Activated naive CD4-positive, alpha-beta T cell treated with anti-CD3 and anti-CD28 coated beads, Interleukin-2, amount 50 U/mL, for 24 hours (primary cell): ENCODE data around the gene DTNBP1.

ENCODE experiments used
- H3K27ac Mint-ChIP-seq: one replicate; pipeline ENCODE4 v1.8.0; 2021; ENCODE audit warnings: mild to moderate bottlenecking, mixed read lengths
- H3K27me3 Mint-ChIP-seq: one replicate; pipeline ENCODE4 v1.8.0; 2021; ENCODE audit warnings: mixed read lengths
- H3K36me3 Mint-ChIP-seq: one replicate; pipeline ENCODE4 v1.8.0; 2021; ENCODE audit warnings: mixed read lengths
- H3K4me1 Mint-ChIP-seq: one replicate; pipeline ENCODE4 v1.8.0; 2021; ENCODE audit warnings: mixed read lengths
- H3K4me3 Mint-ChIP-seq: one replicate; pipeline ENCODE4 v1.8.0; 2021; ENCODE audit warnings: mild to moderate bottlenecking, mixed read lengths
- H3K9me3 Mint-ChIP-seq: one replicate; pipeline ENCODE4 v1.8.0; 2021; ENCODE audit warnings: mixed read lengths

Gene DTNBP1

DNA sequence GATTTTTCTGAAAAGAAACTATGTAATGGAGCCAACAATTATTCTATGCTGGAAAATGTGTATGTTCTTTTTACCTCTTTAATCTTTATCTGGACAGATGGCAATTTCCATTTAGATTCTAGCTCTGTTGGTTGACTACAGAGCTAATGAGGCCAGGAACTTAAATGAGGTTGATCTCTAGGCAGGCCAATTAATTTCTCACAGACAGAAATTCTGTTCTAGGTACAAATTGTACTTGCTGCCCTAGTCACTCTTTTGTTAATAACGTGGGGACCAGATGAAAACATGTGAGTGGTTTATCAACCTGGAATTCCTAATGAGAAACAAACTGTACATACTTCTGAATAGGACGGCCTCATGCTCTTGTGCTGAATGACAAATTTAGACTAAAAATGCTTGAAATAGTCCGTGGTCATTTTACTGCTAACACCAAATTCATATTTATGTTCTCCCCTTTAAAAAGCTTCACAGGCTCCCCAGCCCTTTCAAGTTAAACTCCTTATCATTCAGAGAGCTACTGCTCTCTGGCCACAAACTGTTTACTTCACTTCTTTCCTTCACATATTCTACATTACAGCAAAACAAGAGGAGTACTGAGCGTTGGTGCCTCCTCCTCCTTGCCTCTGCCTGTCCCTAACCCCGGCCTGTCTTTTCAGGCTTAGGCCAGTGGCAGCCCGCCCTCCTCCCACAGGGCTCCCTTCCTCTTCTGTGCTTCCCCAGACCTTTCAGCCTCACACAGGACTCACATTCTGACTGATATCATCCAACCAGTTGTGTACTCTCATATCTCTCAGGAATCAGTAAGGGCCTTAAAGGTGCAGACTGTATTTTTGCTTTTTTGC lies 41.4 kb downstream of the DTNBP1 start:
- Mint-ChIP-seq H3K4me3 (no peak overlapping the region), H3K36me3 (peaks cover 4% of the 10 kb centered on the region), H3K9me3 (no peaks in the 10 kb centered on the region), H3K4me1 (peaks cover 50% of the 10 kb centered on the region), H3K27ac (peak overlapping the region; percentile 17), H3K27me3 (no peaks in the 10 kb centered on the region)

DNA sequence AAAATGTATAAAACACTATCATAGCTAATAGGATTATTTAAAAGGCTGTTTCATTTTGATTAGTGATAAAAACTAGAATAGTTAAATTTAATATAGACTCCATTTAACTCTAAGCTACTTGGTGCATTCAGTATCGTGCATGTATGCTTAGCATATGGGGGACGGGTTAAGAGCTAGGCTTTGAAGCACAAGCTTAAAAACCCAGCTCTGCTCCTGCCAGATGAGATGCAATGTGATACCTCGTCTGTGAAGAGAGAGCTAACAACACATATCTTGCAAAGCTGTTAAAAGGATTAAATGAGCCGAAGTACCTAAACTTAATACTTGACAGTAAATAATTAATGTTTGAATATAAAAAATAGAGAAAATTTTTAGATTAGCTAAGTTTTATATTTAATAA lies 42.2 kb downstream of the DTNBP1 start:
- Mint-ChIP-seq H3K4me3 (no peak overlapping the region), H3K36me3 (peaks cover 4% of the 10 kb centered on the region), H3K27ac (no peak overlapping the region), H3K27me3 (no peaks in the 10 kb centered on the region), H3K9me3 (no peaks in the 10 kb centered on the region), H3K4me1 (peaks cover 50% of the 10 kb centered on the region)

DNA sequence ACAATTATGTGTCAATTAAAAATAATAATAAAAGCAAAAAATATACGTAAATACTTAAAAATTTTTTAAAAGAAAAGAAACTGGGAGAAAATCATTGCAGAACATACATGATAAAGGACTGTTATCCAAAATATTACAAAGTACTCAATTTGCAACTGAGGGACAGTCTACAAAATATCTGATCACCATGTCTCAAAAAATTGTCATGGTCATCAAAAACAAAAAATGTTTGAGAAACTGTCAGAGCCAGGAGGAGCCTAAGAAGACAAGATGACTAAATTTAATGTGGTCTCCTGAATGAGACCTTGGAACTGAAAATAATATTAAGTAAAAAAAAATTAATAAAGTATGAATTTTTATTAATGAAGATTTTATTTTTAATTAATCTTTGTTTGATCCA lies 43.5 kb downstream of the DTNBP1 start:
- H3K9me3 Mint-ChIP-seq, result no peaks in the 10 kb centered on the region
- no peak overlapping the region for H3K27ac Mint-ChIP-seq
- H3K27me3 Mint-ChIP-seq, result no peaks in the 10 kb centered on the region
- no peak overlapping the region for H3K4me3 Mint-ChIP-seq
- H3K4me1 Mint-ChIP-seq, result peaks cover 48% of the 10 kb centered on the region
- peaks cover 11% of the 10 kb centered on the region for H3K36me3 Mint-ChIP-seq

DNA sequence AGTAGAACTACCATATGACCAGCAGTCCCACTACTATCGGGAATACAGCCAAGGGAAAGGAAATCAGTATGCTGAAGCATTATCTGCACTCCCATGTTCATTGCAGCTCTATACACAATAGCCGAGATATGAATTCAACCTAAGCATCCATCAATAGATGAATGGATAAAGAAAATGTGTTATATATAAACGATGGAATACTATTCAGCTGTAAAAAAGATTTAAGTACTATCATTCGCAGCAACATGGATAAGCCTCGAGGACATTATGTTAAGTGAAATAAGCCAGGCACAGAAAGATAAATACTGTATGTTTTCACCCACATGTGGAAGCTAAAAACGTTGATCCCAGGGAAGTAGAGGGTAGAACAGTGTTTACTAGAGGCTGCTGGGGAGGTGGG lies 44.1 kb downstream of the DTNBP1 start:
- Mint-ChIP-seq H3K27me3 (no peaks in the 10 kb centered on the region), H3K36me3 (peaks cover 17% of the 10 kb centered on the region), H3K27ac (no peak overlapping the region), H3K4me3 (no peak overlapping the region), H3K9me3 (no peaks in the 10 kb centered on the region), H3K4me1 (peaks cover 55% of the 10 kb centered on the region)

DNA sequence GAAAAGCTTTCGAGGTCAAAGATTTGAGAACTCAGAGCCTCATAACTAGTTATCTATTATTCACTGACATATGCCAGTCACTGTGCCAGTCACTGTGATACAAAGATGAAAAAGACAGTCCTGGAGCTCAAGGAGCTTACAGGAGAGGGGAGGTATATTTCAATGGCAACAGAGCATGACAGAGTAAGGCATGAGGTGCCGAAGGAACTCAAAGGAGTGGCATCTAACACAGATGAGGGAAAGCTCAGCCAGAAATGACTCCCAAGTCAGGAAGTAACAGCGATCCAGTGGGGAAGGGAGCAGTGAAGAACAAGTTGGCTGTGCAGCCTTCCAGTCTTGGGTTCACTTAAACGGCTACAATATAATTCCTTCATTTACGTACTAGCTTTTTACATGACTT lies 46.6 kb downstream of the DTNBP1 start:
- H3K36me3 Mint-ChIP-seq, result peaks cover 26% of the 10 kb centered on the region
- H3K4me3 Mint-ChIP-seq, result no peak overlapping the region
- no peaks in the 10 kb centered on the region for H3K9me3 Mint-ChIP-seq
- no peak overlapping the region for H3K27ac Mint-ChIP-seq
- peaks cover 57% of the 10 kb centered on the region for H3K4me1 Mint-ChIP-seq
- no peaks in the 10 kb centered on the region for H3K27me3 Mint-ChIP-seq

DNA sequence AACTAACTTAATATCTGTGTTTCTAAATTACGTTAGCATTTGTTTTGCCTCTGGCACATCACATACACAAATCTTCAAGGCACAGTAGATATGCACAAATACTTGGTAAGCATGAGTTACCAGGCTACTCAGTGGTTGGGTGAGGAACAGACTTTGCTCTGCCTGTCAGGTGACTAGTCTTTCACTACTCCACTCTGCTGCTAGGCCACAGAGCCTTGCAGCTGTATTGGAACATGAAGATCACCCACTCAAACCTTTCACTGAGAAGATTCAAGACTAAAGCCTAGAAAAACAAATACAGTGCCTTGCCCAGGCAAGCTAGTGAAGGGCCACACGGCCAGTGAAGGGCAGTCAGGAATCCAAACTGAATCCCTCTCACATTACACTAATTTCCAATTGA lies 47.0 kb downstream of the DTNBP1 start:
- no peak overlapping the region for H3K4me3 Mint-ChIP-seq
- H3K27me3 Mint-ChIP-seq, result no peaks in the 10 kb centered on the region
- peaks cover 54% of the 10 kb centered on the region for H3K4me1 Mint-ChIP-seq
- H3K36me3 Mint-ChIP-seq, result peaks cover 26% of the 10 kb centered on the region
- no peaks in the 10 kb centered on the region for H3K9me3 Mint-ChIP-seq
- no peak overlapping the region for H3K27ac Mint-ChIP-seq

DNA sequence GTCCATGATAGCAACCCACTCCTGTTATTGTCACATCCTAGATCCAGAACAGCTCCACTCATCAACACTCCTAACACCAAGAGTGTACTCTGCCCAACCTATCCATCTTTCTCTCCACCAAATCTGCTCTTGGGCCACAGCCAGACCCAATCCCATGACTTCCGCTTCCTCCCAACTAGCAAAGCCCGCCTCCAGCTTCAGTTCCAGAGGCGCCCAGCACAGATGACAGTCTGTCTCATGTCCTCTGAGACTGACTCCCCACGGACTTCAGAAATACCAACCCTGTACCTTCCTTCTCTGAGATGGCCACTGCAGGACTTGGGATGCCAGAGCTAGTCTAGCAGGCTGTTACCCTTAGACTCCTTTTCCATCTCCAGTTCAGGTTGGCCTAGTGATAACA lies 48.6 kb downstream of the DTNBP1 start:
- peaks cover 51% of the 10 kb centered on the region for H3K4me1 Mint-ChIP-seq
- no peak overlapping the region for H3K27ac Mint-ChIP-seq
- H3K36me3 Mint-ChIP-seq, result peaks cover 28% of the 10 kb centered on the region
- no peaks in the 10 kb centered on the region for H3K27me3 Mint-ChIP-seq
- H3K4me3 Mint-ChIP-seq, result no peak overlapping the region
- H3K9me3 Mint-ChIP-seq, result no peaks in the 10 kb centered on the region

DNA sequence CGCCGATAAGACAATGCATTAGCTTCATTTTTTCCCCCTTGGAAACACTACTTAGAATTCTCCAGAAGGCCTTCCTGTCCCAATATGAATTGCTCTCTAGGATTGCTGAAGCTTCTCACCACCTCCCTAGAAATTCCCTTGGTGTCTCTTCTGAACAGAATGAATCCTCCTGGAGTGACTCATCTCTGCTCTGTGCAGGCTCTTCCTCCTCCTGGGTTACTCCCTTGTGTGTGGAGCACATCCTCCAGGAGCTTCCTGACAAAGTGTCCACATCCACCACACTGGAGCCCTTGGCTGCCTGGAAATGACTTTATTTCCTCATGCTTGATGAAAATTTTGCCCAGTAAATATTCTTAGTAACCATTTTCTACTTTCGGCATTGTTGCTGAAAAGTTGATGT lies 54.4 kb downstream of the DTNBP1 start:
- Mint-ChIP-seq H3K27me3 (no peaks in the 10 kb centered on the region), H3K27ac (no peak overlapping the region), H3K4me3 (no peak overlapping the region), H3K4me1 (peaks cover 25% of the 10 kb centered on the region), H3K36me3 (peaks cover 29% of the 10 kb centered on the region), H3K9me3 (peaks cover 5% of the 10 kb centered on the region)

DNA sequence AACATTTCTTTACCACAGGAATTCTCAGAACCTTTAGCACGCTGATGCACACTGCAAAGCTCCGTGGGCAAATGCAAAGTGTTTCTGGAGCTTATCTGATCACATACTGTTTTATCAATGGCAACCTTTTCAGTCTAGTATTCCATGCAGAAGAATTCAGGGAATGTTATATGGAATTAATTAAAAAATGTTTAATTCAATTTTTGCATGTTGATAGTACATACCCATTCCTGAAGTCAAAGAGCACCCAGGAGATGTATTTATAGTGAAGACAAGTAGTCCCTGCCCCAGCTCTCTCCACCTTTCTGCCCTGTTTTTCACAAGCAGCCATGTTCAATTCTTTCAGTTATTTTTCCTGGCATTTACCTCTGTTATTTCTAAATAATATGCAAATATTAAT lies 55.2 kb downstream of the DTNBP1 start:
- peaks cover 25% of the 10 kb centered on the region for H3K4me1 Mint-ChIP-seq
- peaks cover 26% of the 10 kb centered on the region for H3K36me3 Mint-ChIP-seq
- H3K27ac Mint-ChIP-seq, result no peak overlapping the region
- no peaks in the 10 kb centered on the region for H3K27me3 Mint-ChIP-seq
- H3K4me3 Mint-ChIP-seq, result no peak overlapping the region
- peaks cover 5% of the 10 kb centered on the region for H3K9me3 Mint-ChIP-seq

DNA sequence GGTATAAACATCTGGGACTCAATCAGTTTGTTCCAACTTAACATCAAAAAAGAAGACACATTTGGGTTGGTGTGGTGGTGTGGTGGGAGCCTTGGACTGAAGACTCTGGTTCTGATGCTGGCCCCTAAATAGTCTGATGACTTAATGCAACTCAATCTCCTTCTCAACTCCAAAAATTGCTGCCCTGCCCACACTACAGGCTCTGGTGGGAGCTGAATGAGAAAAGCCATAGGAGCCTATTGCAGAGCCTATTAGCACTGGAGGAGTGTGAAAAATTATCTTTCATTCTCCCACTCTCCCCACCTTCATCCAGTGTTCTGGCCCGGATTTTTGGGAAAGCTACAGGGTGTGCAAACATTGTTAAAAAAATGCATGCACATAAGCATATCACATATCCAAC lies 56.5 kb downstream of the DTNBP1 start:
- peaks cover 19% of the 10 kb centered on the region for H3K4me1 Mint-ChIP-seq
- no peaks in the 10 kb centered on the region for H3K27me3 Mint-ChIP-seq
- H3K36me3 Mint-ChIP-seq, result peaks cover 20% of the 10 kb centered on the region
- no peak overlapping the region for H3K27ac Mint-ChIP-seq
- peaks cover 5% of the 10 kb centered on the region for H3K9me3 Mint-ChIP-seq
- H3K4me3 Mint-ChIP-seq, result no peak overlapping the region

DNA sequence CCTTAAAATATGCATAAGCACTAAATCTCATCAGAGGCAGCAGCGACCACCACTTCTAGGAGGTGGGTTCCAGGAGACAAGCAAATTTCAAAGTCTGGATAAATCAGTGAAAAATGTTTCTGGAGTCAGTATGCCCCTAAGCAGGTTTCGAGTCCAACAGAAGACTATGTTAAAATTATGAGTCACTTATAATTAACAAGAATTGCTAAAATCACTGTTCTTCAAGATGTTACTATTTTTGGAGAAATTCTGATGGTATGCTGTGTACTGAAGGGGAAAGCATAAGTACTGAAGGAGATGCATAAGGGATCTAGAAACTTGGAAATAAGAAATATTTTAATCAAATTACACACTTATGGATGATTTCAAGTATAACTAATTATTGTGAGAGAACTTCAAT lies 58.0 kb downstream of the DTNBP1 start:
- Mint-ChIP-seq H3K4me3 (no peak overlapping the region), H3K9me3 (peaks cover 5% of the 10 kb centered on the region), H3K27ac (no peak overlapping the region), H3K27me3 (no peaks in the 10 kb centered on the region), H3K4me1 (peaks cover 28% of the 10 kb centered on the region), H3K36me3 (peaks cover 21% of the 10 kb centered on the region)

DNA sequence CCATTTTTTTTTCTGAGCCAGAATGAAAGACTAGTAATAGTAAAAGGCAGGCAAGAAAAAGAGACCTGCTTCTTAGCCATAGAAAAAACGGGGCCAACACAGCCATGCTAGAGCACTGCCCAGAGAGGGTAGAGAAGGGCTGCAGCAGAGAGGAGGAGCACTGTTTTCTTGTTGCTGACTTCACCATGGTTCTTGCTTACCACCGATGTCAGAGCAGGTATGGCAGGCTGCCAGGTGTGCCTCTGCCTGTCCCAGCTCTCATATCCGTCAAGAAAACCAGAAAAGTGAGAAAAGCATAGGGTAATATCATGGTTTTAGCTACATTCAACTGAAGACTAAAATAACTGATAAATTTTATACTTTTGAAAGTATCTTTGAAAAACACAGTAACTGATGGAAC lies 60.7 kb downstream of the DTNBP1 start:
- no peaks in the 10 kb centered on the region for H3K27me3 Mint-ChIP-seq
- H3K9me3 Mint-ChIP-seq, result peaks cover 5% of the 10 kb centered on the region
- peaks cover 29% of the 10 kb centered on the region for H3K4me1 Mint-ChIP-seq
- H3K4me3 Mint-ChIP-seq, result no peak overlapping the region
- no peak overlapping the region for H3K27ac Mint-ChIP-seq
- H3K36me3 Mint-ChIP-seq, result peaks cover 8% of the 10 kb centered on the region

DNA sequence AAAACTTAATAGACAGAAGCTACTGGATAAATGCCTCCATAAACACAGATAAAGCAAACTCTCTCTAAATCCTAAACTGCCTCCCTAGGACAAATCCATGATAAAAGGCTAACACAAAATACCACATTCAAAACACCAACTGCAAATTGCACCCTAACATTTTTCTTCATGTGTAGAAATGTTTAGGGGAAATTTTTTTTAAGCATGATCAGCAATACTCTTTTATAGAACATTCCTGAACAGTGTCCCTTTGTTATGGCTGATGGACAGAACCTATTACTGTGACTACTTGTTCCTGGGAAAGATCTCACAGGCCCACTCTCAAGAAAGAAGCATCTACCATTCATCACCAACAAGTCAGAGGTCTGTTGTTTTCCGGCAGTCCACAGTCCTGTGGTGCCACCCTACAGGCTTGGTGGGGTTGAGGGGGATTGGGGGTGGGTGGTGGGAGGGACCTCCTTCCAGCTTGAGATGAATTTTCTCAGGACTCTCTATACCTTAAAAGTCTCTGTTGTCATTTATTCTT lies 64.5 kb downstream of the DTNBP1 start:
- peaks cover 43% of the 10 kb centered on the region for H3K4me1 Mint-ChIP-seq
- no peak overlapping the region for H3K27ac Mint-ChIP-seq
- no peaks in the 10 kb centered on the region for H3K27me3 Mint-ChIP-seq
- no peaks in the 10 kb centered on the region for H3K9me3 Mint-ChIP-seq
- H3K4me3 Mint-ChIP-seq, result no peak overlapping the region
- H3K36me3 Mint-ChIP-seq, result peaks cover 5% of the 10 kb centered on the region

DNA sequence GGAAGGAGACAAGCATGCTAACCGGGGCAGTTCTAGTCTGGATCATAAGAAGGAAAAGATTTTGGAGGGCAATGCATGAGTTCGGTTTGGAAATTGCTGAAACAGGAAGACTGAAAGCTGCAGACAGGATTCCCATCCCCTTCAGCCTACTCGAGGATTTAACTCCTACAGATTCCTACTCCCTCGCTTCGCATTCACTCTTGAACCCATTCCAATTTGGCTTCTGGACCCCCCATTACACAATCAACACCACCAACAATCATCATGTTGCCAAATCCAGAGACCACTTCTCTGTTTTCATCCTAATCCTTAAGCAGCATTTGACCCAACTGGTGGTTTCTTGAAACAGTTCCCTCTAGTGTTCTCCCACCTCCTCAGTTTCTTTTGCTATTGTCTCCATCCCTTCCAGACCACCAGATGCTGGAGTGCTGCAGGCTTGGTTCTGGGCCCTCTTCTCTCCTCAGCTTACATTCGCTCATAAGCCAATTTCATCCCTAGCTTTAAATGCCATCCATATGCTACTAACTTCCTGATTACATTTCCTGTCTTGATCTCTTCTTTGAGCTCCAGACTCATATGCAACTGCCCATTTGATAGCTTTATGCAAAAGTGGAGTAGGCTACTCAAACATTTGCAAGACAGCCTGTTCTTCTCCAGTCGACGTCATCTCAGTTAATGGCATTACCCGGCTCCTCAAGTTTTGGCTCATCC lies 66.5 kb downstream of the DTNBP1 start:
- peaks cover 5% of the 10 kb centered on the region for H3K36me3 Mint-ChIP-seq
- no peak overlapping the region for H3K27ac Mint-ChIP-seq
- H3K4me3 Mint-ChIP-seq, result no peak overlapping the region
- peaks cover 54% of the 10 kb centered on the region for H3K4me1 Mint-ChIP-seq
- H3K9me3 Mint-ChIP-seq, result no peaks in the 10 kb centered on the region
- no peaks in the 10 kb centered on the region for H3K27me3 Mint-ChIP-seq

DNA sequence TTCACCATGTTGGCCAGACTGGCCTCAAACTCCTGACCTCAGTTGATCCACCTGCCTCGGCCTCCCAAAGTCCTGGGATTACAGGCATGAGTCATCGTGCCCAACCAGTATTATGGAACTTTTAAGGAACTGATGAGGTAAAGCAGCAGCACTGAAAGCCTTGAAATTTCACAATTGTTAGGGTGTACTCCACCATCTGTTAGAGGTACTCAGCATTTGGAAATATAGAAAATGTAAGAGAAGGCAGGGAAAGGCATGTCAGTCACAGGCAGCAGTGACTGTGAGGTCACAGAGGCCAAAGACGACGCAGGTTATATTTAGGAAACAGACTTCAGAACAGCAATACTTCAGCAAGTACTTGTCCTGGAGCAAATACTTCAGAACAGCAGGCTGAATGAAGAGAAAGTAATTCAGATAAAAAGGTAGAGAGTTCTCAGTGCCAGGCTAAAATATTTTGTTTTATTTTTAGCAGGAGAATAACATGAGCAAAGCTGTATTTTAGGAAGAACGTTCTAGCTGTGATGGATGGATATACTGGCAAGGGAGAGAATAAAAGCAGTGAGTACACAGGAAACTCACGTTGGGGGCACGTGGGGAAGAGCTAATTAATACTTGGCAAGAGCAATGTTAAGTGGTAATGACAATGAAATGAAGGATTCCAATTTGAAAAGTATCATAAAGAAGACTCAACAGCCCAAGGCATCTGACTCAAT lies 67.2 kb downstream of the DTNBP1 start:
- Mint-ChIP-seq H3K27ac (no peak overlapping the region), H3K27me3 (no peaks in the 10 kb centered on the region), H3K4me1 (peaks cover 52% of the 10 kb centered on the region)

More for the DNA sequence above, 67.2 kb downstream of the DTNBP1 start:
- Mint-ChIP-seq H3K4me3 (no peak overlapping the region), H3K36me3 (peaks cover 2% of the 10 kb centered on the region), H3K9me3 (no peaks in the 10 kb centered on the region)
